Measurements from ENCODE around the gene NUPR1.
A peak's percentile ranks its signal among the peaks of the same experiment; 100 is the strongest.
"Not testable (repeated sequence)": the region's sequence is repeated elsewhere in the genome, so short reads cannot be mapped to it uniquely, and the experiment has no call there.

The NUPR1 gene

GRCh38 chr16:28497861-28498599, 40.7 kb downstream of the NUPR1 start:
- no peak for DNase-seq (ENCODE audit: low read depth)

GRCh38 chr16:28497386-28497785, 41.4 kb downstream of the NUPR1 start:
- no peak for DNase-seq (ENCODE audit: low read depth)

- DNase-seq (ENCODE audit: low read depth): no peak
Observed at GRCh38 chr16:28496844-28497243, 41.9 kb downstream of the NUPR1 start.

- DNase-seq (ENCODE audit: low read depth): no peak
Observed at GRCh38 chr16:28495795-28496749, 42.7 kb downstream of the NUPR1 start.

GRCh38 chr16:28495098-28495793, 43.5 kb downstream of the NUPR1 start:
- no peak for DNase-seq (ENCODE audit: low read depth)

- DNase-seq (ENCODE audit: low read depth): peak; percentile 74
Observed at GRCh38 chr16:28494121-28494851, 44.5 kb downstream of the NUPR1 start, which contains the start of gene APOBR. Gene APOBR (plus strand): TSS chr16:28494643. CDS start chr16:28494682, 39 bp downstream.

GRCh38 chr16:28492511-28492910, 46.3 kb downstream of the NUPR1 start:
- DNase-seq (ENCODE audit: low read depth): no peak

GRCh38 chr16:28491970-28492474, 46.8 kb downstream of the NUPR1 start, which contains the start of gene CLN3:
Gene CLN3 (minus strand): TSS chr16:28492074. CDS start chr16:28491759, 315 bp downstream.
- DNase-seq (ENCODE audit: low read depth): peak; percentile 80

- no peak for DNase-seq (ENCODE audit: low read depth)
Observed at GRCh38 chr16:28491230-28491969, 47.4 kb downstream of the NUPR1 start.

GRCh38 chr16:28486266-28486665, 52.5 kb downstream of the NUPR1 start:
- no peak for DNase-seq (ENCODE audit: low read depth)

- DNase-seq (ENCODE audit: low read depth): not testable (repeated sequence)
Observed at GRCh38 chr16:28483361-28483760, 55.4 kb downstream of the NUPR1 start.

Measured in activated T-cell treated with anti-CD3 and anti-CD28 coated beads for 48 hours (primary cell).